GM18520 (cell line): ENCODE measurements around the gene AGBL2.
A peak's percentile ranks its signal among the peaks of the same experiment; 100 is the strongest.
"Not testable (repeated sequence)": the region's sequence is repeated elsewhere in the genome, so short reads cannot be mapped to it uniquely, and the experiment has no call there.

ENCODE experiments used
- ATAC-seq: cut with Tn5 transposase; IDR thresholded peaks from one replicate; pipeline ENCODE4 v1.9.1; 2021; ENCODE audit not compliant: unreplicated experiment

Gene AGBL2

GRCh38 chr11:47715082-47715669 lies at the start of gene AGBL2:
Gene AGBL2 (minus strand): TSS chr11:47715369. CDS start chr11:47714650, 719 bp downstream.
- peak; percentile 81 for ATAC-seq

DNA sequence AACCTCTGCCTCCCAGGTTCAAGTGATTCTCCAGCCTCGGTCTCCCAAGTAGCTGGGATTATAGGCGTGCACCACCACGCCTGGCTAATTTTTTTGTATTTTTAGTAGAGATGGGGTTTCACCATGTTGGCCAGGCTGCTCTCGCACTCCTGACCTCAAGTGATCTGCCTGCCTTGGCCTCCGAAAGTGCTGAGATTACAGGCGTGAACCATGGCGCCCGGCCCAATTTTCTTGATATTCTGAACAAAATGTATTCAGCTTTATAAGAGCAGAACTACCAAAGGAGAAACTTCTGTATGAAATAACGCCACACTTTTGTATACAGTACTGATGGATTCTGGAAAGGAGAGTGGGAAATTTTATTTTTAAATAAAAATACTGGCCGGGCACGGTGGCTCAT lies 44.1 kb upstream of the AGBL2 start:
- ATAC-seq = not testable (repeated sequence)

DNA sequence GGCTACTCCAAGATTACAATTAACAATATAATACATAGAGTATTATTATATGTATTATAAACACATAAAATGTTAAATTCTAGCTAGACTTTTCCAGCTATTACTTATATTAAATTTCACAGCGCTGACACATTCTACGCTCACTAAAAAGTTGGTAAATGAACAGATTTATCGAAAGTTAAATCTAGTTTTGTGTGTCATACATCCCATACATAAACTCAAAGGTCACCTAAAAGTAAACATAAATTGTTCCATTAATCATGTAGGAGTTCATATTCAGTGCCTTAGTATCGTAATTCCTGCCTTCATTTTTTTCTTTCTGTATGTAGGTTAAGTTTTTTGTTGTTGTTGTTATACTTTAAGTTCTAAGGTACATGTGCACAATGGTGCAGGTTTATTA lies 41.0 kb upstream of the AGBL2 start:
- ATAC-seq = no peak

GRCh38 chr11:47750725-47751124 lies 35.6 kb upstream of the AGBL2 start:
- ATAC-seq = no peak

DNA sequence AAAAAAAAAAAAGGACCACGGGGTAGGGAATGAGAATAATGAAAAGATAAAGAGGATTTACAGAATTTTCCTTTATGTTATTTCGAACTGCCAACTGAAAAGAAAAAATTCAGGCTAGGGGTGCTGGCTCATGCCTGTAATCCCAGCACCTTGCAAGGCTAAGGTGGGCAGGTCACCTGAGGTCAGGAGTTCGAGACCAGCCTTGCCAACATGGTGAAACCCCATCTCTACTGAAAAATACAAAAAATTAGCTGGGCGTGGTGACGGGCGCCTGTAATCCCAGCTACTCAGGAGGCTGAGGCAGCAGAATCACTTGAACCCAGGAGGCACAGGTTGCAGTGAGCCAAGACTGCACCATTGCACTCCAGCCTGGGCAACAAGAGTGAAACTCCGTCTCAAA lies 27.3 kb upstream of the AGBL2 start:
- not testable (repeated sequence) for ATAC-seq

DNA sequence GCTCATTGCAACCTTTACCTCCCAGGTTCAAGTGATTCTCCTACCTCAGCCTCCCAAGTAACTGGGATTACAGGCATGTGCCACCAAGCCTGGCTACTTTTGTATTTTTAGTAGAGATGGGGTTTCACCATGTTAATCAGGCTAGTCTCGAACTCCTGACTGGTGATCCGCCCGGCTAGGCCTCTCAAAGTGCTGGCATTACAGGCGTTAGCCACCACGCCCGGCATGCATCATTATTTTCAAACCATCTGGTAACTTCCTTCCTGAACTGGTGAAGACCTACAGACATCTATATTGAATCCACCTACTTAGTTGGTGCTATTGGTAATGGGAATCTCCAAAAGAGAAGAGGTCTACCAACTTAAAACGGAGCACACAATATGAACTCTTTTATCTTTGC lies 22.6 kb upstream of the AGBL2 start:
- ATAC-seq = not testable (repeated sequence)

- ATAC-seq = no peak
These were observed 17.1 kb upstream of the AGBL2 start for GRCh38 chr11:47732271-47732670.

GRCh38 chr11:47731475-47731874 lies 16.3 kb upstream of the AGBL2 start:
- no peak for ATAC-seq

DNA sequence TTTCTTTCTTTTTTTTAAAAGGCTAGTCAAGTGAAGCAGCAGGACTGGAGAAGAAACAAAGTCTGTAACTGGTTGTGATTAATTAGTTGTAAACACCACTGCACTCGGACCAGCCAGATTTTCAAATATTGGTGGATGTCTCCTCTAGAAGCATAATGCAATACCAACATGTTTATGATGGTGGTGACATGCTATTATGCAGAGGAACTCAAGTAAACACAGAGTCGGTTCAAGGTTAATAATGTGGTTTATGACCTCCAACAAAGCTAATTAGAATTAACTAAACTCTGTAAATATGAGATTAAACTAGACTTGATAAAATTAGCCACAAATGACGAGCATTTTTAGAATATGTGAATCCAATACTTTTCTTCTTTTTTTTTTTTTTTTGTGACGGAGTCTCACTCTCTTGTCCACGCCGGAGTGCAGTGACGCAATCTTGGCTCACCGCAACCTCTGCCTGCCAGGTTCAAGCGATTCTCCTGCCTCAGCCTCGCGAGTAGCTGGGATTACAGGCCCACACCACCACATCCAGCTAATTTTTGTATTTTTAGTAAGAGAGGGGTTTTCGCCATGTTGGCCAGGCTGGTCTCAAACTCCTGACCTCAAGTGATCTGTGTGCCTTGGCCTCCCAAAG lies 11.8 kb upstream of the AGBL2 start:
- ATAC-seq = no peak

DNA sequence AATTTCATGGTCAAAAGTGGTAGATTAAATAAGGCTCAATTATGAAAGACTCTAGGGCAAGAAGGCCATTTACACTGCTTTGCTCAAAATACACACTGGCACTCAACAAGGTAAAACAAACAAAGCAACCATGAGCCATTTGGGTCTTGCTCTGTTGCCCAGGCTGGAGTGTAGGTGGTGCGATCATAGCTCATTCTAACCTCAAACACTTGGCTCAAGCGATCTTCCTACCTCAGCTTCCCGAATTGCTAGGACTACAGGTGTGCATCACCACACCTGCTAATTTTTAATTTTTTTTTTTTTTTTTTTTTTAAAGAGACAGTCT lies 10.9 kb upstream of the AGBL2 start:
- no peak for ATAC-seq

- ATAC-seq = no peak
These were observed 10.4 kb upstream of the AGBL2 start for GRCh38 chr11:47725442-47726117.

GRCh38 chr11:47724041-47724729 lies 9.0 kb upstream of the AGBL2 start:
- ATAC-seq = no peak

GRCh38 chr11:47723041-47723440 lies 7.9 kb upstream of the AGBL2 start:
- ATAC-seq = no peak

DNA sequence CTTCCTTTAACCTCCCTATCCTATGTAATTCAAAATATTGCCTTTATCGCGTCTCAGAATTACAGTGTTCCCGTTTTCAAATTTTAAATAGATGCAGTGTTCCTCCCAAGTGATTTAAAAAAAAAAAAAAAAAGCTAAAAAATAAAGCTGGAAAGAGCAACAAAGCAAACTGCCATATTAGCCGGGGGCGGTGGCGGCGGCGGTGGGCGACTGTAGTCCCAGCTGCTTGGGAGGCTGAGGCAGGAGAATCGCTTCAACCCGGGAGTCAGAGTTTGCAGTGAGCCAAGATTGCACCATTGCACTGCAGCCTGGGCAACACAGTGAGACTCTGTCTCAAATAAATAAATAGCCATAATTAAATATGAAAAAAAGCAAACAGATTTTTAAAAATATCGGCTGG lies 5.5 kb upstream of the AGBL2 start:
- ATAC-seq = no peak

DNA sequence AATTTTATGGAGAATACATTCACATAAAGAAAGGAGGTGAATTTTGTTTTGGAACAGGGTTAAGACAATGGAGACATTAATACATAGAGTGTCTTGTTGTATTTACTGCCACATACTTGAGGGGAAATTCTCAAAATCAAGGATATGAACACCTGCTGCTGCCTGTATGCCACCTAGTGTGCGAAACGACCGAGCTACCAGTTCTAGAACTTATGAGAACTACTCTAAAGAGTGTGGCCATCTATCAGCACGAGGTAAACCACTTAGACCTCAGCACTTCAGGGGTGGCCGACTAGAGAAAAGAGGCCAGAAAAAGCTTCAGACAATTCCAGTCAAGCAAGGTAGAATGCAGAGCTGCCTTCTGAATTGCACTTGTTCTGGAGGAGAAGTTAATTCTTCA lies 1.5 kb upstream of the AGBL2 start:
- no peak for ATAC-seq

GRCh38 chr11:47714554-47715081 lies 551 bp downstream of the AGBL2 start:
- ATAC-seq = no peak

DNA sequence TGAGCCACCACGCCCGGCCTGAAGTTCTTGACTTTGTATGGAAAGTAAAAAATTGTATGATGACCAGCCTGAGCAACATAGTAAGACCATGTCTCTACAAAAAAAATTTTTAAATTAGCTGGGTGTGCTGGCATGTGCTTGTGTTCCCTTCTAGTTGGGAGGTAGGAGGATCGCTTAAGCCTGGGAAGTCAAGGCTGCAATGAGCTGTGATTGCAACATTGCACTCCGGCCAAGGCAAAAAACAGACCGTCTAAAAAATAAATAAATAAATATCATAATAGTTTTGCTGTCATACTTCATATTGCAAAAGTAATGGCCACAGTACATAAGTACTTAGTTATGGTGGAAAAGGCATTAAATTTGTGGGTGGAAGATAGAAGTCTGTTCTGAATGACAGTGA lies 3.4 kb downstream of the AGBL2 start:
- ATAC-seq = no peak

DNA sequence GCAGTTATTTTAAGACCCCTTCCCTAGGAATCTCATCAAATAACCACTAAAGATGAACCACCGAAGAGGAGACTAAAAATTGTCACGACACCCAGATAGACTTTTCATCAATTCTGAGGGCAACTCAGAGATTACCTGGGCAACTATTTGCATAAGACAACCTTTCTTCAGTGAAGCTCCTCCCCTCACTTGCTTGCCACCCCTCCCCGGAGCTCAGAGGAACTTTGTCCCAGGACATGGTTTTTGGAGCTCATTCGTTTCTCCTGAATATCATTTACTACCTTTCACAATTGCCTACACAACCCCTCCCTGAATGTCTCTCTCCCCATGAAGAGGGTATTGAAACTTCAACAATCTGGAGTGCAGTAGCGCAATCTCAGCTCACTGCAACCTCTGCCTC lies 3.9 kb downstream of the AGBL2 start:
- no peak for ATAC-seq

- not testable (repeated sequence) for ATAC-seq
These were observed 7.8 kb downstream of the AGBL2 start for GRCh38 chr11:47707275-47707786.

- no peak for ATAC-seq
These were observed 9.4 kb downstream of the AGBL2 start for GRCh38 chr11:47705721-47706120.

DNA sequence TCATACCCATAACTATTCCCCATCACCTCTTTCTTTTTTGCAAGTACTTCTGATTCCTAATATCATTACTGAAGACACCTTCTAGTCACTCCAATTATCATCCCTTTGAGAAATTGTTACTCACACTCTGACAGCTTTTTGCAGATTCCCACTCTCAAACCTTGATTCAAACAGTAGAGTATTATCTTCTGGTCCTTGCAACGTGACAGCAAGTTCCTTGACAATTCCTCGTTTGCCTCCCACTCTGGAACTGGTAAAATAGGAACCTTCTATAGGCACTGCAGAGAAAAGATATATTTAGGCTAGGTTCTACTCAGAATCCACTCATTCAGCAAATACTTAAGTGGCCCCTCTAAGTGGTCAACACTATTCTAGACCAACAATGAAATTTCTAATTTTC lies 23.2 kb downstream of the AGBL2 start:
- no peak for ATAC-seq

GRCh38 chr11:47689480-47689879 lies 25.7 kb downstream of the AGBL2 start:
- ATAC-seq = no peak
